SJCRH30 (cell line): ENCODE measurements around the gene CLTA. TPM values are rescaled to one million over a fixed set of nuclear protein-coding genes. Genes with fewer than 3 reads are reported as not detected.
A peak's percentile ranks its signal among the peaks of the same experiment; 100 is the strongest.
"Not testable (repeated sequence)": the region's sequence is repeated elsewhere in the genome, so short reads cannot be mapped to it uniquely, and the experiment has no call there.

ENCODE experiments used
- DNase-seq, 2 experiments: peaks; one replicate each; pipeline ENCODE4 v3.0.0-alpha.2; 2015 to 2020
- H3K27ac ChIP-seq: fragments of 250-450 bp; sonication (Bioruptor Pico); 2 replicates; pipeline ENCODE4 v1.5.1; 2020; ENCODE audit warnings: mild to moderate bottlenecking, moderate library complexity
- H3K27me3 ChIP-seq: fragments of 250-450 bp; sonication (Bioruptor Pico); 2 replicates; pipeline ENCODE4 v1.5.1; 2020; ENCODE audit warnings: mild to moderate bottlenecking, moderate library complexity
- H3K36me3 ChIP-seq: fragments of 250-450 bp; sonication (Bioruptor Pico); 2 replicates; pipeline ENCODE4 v1.5.1; 2020; ENCODE audit warnings: mild to moderate bottlenecking, moderate library complexity
- H3K4me1 ChIP-seq: fragments of 250-450 bp; sonication (Bioruptor Pico); 2 replicates; pipeline ENCODE4 v1.5.1; 2020; ENCODE audit warnings: mild to moderate bottlenecking, moderate library complexity
- H3K4me3 ChIP-seq: fragments of 250-450 bp; sonication (Bioruptor Pico); 2 replicates; pipeline ENCODE4 v1.5.1; 2020; ENCODE audit warnings: mild to moderate bottlenecking, moderate library complexity
- H3K9me3 ChIP-seq: fragments of 250-450 bp; sonication (Bioruptor Pico); replicated peaks from 2 replicates; pipeline ENCODE4 v1.5.1; 2020; ENCODE audit warnings: mild to moderate bottlenecking, moderate library complexity
- total RNA-seq: library from RNA; depleted of rRNA; stranded (reverse); fragments of >200 nt; shearing (Covaris generic); gene quantifications from 2 replicates; pipeline ENCODE4 v1.2.3, GENCODE V29; 2014

CLTA gene
- total RNA-seq, 1 experiment from 2014 or later = 179 TPM

GRCh38 chr9:36164989-36165388 is 25.7 kb upstream of the CLTA start:
- Histone ChIP-seq H3K4me1 (peaks cover 34% of the 10 kb centered on the region), H3K9me3 (no peaks in the 10 kb centered on the region), H3K36me3 (no peaks in the 10 kb centered on the region), H3K4me3 (no peak overlapping the region), H3K27ac (no peak overlapping the region; the same call in 1 of the 2 replicates), H3K27me3 (no peaks in the 10 kb centered on the region)
- no peak for DNase-seq

DNA sequence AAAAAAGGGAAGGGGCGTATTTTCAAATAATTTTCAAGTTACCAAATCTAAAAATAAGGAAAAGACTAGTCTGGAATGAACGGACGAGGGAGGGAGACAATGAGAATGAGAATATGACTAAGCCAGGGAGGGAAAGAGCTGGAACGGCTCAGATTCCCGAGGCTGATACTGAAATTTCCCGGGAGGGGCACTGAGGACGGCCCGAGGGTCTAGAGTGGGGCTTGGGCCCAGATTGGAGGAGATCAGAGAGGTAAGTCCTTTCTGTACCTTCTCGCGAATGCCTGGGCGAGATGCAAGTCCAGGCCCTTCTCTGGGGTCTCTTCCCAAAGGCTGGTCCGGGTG is 24.9 kb upstream of the CLTA start:
- H3K36me3 ChIP-seq = no peaks in the 10 kb centered on the region
- no peaks in the 10 kb centered on the region for H3K9me3 ChIP-seq
- H3K4me1 ChIP-seq = peaks cover 34% of the 10 kb centered on the region
- no peak overlapping the region for H3K27ac ChIP-seq
- peak overlapping the region; percentile 53; the same call in 1 of the 2 replicates for H3K4me3 ChIP-seq
- DNase-seq = no peak
- H3K27me3 ChIP-seq = no peaks in the 10 kb centered on the region

- H3K4me1 ChIP-seq = peaks cover 30% of the 10 kb centered on the region
- no peaks in the 10 kb centered on the region for H3K36me3 ChIP-seq
- H3K9me3 ChIP-seq = no peaks in the 10 kb centered on the region
- peak; percentile 78 to 86 for DNase-seq
- no peak overlapping the region for H3K27ac ChIP-seq
- H3K4me3 ChIP-seq = peak overlapping the region; percentile 53
- no peaks in the 10 kb centered on the region for H3K27me3 ChIP-seq
Observed at GRCh38 chr9:36166168-36166927, 24.4 kb upstream of the CLTA start.

GRCh38 chr9:36169166-36169565 is 21.6 kb upstream of the CLTA start, which contains the start of gene CCIN:
TSS of gene CCIN (plus strand) at chr9:36169388. CDS start at chr9:36169503, 115 bp downstream.
- Histone ChIP-seq H3K4me1 (peaks cover 12% of the 10 kb centered on the region), H3K9me3 (no peaks in the 10 kb centered on the region), H3K4me3 (no peak within 1 kb of the TSS), H3K27ac (no peak within 1 kb of the TSS), H3K27me3 (no peaks in the 10 kb centered on the region), H3K36me3 (no peaks in the 10 kb centered on the region)
- no peak for DNase-seq

- no peaks in the 10 kb centered on the region for H3K36me3 ChIP-seq
- no peak for DNase-seq
- no peaks in the 10 kb centered on the region for H3K9me3 ChIP-seq
- no peak overlapping the region for H3K27ac ChIP-seq
- H3K4me1 ChIP-seq = peaks cover 7% of the 10 kb centered on the region
- H3K4me3 ChIP-seq = no peak overlapping the region
- H3K27me3 ChIP-seq = no peaks in the 10 kb centered on the region
Observed at GRCh38 chr9:36169708-36170107, 21.0 kb upstream of the CLTA start.

GRCh38 chr9:36170531-36170930 is 20.2 kb upstream of the CLTA start:
- Histone ChIP-seq H3K36me3 (no peaks in the 10 kb centered on the region), H3K4me3 (no peak overlapping the region), H3K4me1 (no peaks in the 10 kb centered on the region), H3K27me3 (no peaks in the 10 kb centered on the region), H3K27ac (no peak overlapping the region), H3K9me3 (no peaks in the 10 kb centered on the region)
- DNase-seq = no peak

DNA sequence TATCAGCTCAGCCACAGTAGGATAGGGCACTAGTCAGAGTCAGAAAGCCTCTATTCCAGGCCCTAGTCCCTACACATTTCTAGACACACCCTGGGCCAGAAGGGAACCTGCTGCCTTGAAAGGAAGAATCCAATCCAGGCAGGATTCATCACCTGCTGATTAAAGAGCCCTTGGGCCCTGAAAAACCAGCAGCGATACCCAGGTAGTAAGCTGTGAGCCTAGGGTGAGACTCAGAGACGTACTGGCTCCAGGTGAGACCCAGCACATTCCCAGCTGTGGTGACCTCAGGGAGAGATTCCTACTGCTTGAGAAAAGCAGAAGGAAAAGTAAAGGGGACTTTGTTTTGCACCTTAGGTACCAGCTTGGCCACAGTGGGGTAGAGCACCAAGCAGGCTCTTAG is 16.9 kb upstream of the CLTA start:
- H3K9me3 ChIP-seq = no peaks in the 10 kb centered on the region
- no peaks in the 10 kb centered on the region for H3K27me3 ChIP-seq
- no peak for DNase-seq
- no peaks in the 10 kb centered on the region for H3K36me3 ChIP-seq
- H3K4me3 ChIP-seq = no peak overlapping the region
- H3K4me1 ChIP-seq = no peaks in the 10 kb centered on the region
- H3K27ac ChIP-seq = no peak overlapping the region

DNA sequence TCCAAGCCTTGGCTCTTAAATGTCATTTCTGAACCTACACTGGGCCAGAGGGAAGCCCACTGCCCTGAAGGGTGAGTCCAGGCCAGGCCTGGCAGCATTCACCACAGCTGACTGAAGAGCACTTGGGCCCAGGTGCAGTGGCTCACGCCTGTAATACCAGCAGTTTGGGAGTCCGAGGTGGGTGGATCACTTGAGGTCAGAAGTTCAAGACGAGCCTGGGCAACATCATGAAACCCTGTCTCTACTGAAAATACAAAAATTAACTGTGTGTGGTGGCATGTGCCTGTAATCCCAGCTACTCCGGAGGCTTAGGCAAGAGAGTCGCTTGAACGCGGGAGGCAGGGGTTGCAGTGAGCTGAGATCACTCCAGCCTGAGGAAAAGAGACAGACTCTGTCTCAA is 16.4 kb upstream of the CLTA start:
- no peak for DNase-seq

GRCh38 chr9:36174731-36175130 is 16.0 kb upstream of the CLTA start:
- Histone ChIP-seq H3K36me3 (no peaks in the 10 kb centered on the region), H3K4me3 (no peak overlapping the region), H3K9me3 (no peaks in the 10 kb centered on the region), H3K27me3 (no peaks in the 10 kb centered on the region), H3K4me1 (no peaks in the 10 kb centered on the region), H3K27ac (no peak overlapping the region)
- peak in 1 of 2 experiments; percentile 46 for DNase-seq

More for the DNA sequence above, 16.4 kb upstream of the CLTA start:
- Histone ChIP-seq H3K27ac (no peak overlapping the region), H3K36me3 (no peaks in the 10 kb centered on the region), H3K9me3 (no peaks in the 10 kb centered on the region), H3K27me3 (no peaks in the 10 kb centered on the region), H3K4me1 (no peaks in the 10 kb centered on the region), H3K4me3 (no peak overlapping the region)

DNA sequence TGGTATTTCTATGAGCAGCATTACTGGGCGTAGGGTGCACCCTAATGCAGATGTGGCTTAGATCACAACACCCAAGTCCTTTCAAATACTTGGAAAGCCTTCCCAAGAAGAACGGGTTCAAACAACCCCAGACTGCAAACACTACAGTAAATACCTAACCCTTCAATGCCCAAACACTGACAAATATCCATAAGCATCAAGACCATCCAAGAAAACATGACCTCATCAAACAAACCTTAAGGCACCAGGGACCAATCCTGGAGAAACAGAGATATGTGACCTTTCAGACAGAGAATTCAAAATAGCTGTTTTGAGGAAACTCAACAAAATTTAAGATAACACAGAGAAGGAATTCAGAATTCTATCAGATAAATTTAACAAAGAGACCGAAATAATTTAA is 15.5 kb upstream of the CLTA start:
- H3K9me3 ChIP-seq, DNase-seq, H3K27me3 ChIP-seq, H3K27ac ChIP-seq, H3K4me3 ChIP-seq, H3K36me3 ChIP-seq, H3K4me1 ChIP-seq: not testable (repeated sequence)

GRCh38 chr9:36176496-36176895 is 14.2 kb upstream of the CLTA start:
- not testable (repeated sequence) for H3K27ac ChIP-seq, H3K4me1 ChIP-seq, H3K27me3 ChIP-seq, H3K4me3 ChIP-seq, DNase-seq, H3K9me3 ChIP-seq, H3K36me3 ChIP-seq

DNA sequence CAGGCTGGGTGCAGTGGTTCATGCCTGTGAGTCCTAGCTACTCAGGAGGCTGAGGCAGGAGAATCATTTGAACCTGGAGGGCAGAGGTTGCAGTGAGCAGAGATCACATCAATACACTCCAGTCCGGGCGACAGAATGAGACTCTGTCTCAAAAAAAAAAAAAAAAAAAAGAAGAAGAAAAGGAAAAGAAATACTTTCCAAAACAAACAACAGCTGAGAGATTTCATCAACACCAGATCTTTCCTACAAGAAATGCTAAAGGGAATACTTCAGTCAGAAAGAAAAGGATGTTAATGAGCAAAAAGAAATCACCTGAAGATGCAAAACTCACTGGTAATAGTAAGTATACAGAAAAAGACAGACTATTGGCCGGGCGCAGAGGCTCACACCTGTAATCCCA is 13.2 kb upstream of the CLTA start:
- Histone ChIP-seq H3K4me3 (no peak overlapping the region), H3K9me3 (no peaks in the 10 kb centered on the region; the same call in 1 of the 2 replicates)
- no peak for DNase-seq

DNA sequence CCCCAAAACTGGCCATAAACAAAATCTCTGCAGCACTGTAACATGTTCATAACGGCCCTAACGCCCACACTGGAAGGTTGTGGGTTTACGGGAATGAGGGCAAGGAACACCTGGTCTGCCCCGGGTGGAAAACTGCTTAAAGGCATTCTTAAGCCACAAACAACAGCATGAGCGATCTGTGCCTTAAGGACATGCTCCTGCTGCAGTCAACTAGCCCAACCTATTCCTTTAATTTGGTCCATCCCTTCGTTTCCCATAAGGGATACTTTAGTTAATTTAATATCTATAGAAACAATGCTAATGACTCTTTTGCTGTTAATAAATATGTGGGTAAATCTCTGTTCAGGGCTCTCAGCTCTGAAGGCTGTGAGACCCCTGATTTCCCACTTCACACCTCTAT is 10.5 kb upstream of the CLTA start:
- H3K9me3 ChIP-seq, DNase-seq, H3K27me3 ChIP-seq, H3K27ac ChIP-seq, H3K4me3 ChIP-seq, H3K4me1 ChIP-seq, H3K36me3 ChIP-seq: not testable (repeated sequence)

More for the DNA sequence above, 13.2 kb upstream of the CLTA start:
- H3K36me3 ChIP-seq = no peaks in the 10 kb centered on the region
- no peak overlapping the region for H3K27ac ChIP-seq
- H3K4me1 ChIP-seq = no peaks in the 10 kb centered on the region
- H3K27me3 ChIP-seq = no peaks in the 10 kb centered on the region

- DNase-seq = peak in 1 of 2 experiments; percentile 16
Observed at GRCh38 chr9:36187414-36187813, 3.3 kb upstream of the CLTA start.

GRCh38 chr9:36188212-36188611 is 2.5 kb upstream of the CLTA start:
- H3K27me3 ChIP-seq = no peaks in the 10 kb centered on the region
- H3K9me3 ChIP-seq = no peaks in the 10 kb centered on the region
- no peaks in the 10 kb centered on the region for H3K36me3 ChIP-seq
- no peak for DNase-seq
- no peak overlapping the region for H3K4me3 ChIP-seq
- H3K4me1 ChIP-seq = peaks cover 17% of the 10 kb centered on the region
- H3K27ac ChIP-seq = no peak overlapping the region

More at GRCh38 chr9:36187414-36187813, 3.3 kb upstream of the CLTA start:
- Histone ChIP-seq H3K36me3 (no peaks in the 10 kb centered on the region), H3K4me3 (no peak overlapping the region), H3K27ac (no peak overlapping the region), H3K27me3 (no peaks in the 10 kb centered on the region), H3K9me3 (no peaks in the 10 kb centered on the region), H3K4me1 (peaks cover 12% of the 10 kb centered on the region)

GRCh38 chr9:36189976-36190375 is 745 bp upstream of the CLTA start:
- H3K36me3 ChIP-seq = peaks cover 4% of the 10 kb centered on the region; the same call in 1 of the 2 replicates
- H3K4me3 ChIP-seq = peak overlapping the region; percentile 80
- peaks cover 23% of the 10 kb centered on the region for H3K4me1 ChIP-seq
- no peaks in the 10 kb centered on the region for H3K27me3 ChIP-seq
- H3K9me3 ChIP-seq = no peaks in the 10 kb centered on the region
- peak overlapping the region; percentile 64 for H3K27ac ChIP-seq
- DNase-seq = peak in 1 of 2 experiments; percentile 30
